ENCODE measurements around the gene GNPTG.

Gene GNPTG

GRCh38 chr16:1383556-1383955 lies 31.8 kb downstream of the GNPTG start:
- POLR2A ChIA-PET (ENCODE audit: low non-redundant PET) = no interaction called here
- CTCF ChIA-PET = no interaction called here
- TF ChIP-seq CTCF (conservative IDR thresholded peaks at IDR 0.05; ENCODE audit: low read depth) = no peak
- DNase-seq (ENCODE audit: low spot score) = no peak
- no peak overlapping the region for H3K27ac ChIP-seq

- DNase-seq (ENCODE audit: low spot score) = no peak
- POLR2A ChIA-PET (ENCODE audit: low non-redundant PET) = no interaction called here
- no peak for TF ChIP-seq CTCF (conservative IDR thresholded peaks at IDR 0.05; ENCODE audit: low read depth)
- CTCF ChIA-PET = interaction anchor here (0.7 kb wide), 1 partner anchor 670 kb away, joined by 4 read pairs; no protein-coding TSS in a partner anchor
- H3K27ac ChIP-seq = no peak overlapping the region
Observed at GRCh38 chr16:1385232-1385631, 33.5 kb downstream of the GNPTG start.

- no peak overlapping the region for H3K27ac ChIP-seq
- TF ChIP-seq CTCF (conservative IDR thresholded peaks at IDR 0.05; ENCODE audit: low read depth) = no peak
- no peak for DNase-seq (ENCODE audit: low spot score)
- CTCF ChIA-PET = interaction anchor here (0.6 to 2.3 kb wide), 2 partner anchors 9 to 24 kb away, joined by 3 to 7 read pairs; no protein-coding TSS in a partner anchor
- POLR2A ChIA-PET (ENCODE audit: low non-redundant PET) = no interaction called here
Observed at GRCh38 chr16:1387331-1387730, 35.6 kb downstream of the GNPTG start.

GRCh38 chr16:1389762-1390161 lies 38.0 kb downstream of the GNPTG start:
- no peak for DNase-seq (ENCODE audit: low spot score)
- ChIA-PET CTCF (no interaction called here), POLR2A (ENCODE audit: low non-redundant PET) (no interaction called here)
- H3K27ac ChIP-seq = no peak overlapping the region
- no peak for TF ChIP-seq CTCF (conservative IDR thresholded peaks at IDR 0.05; ENCODE audit: low read depth)

- ChIA-PET POLR2A (ENCODE audit: low non-redundant PET) (no interaction called here), CTCF (no interaction called here)
- no peak for TF ChIP-seq CTCF (conservative IDR thresholded peaks at IDR 0.05; ENCODE audit: low read depth)
- no peak overlapping the region for H3K27ac ChIP-seq
- no peak for DNase-seq (ENCODE audit: low spot score)
Observed at GRCh38 chr16:1390239-1390779, 38.6 kb downstream of the GNPTG start.

- no peak for DNase-seq (ENCODE audit: low spot score)
- CTCF ChIA-PET = no interaction called here
- no peak overlapping the region for H3K27ac ChIP-seq
- no peak for TF ChIP-seq CTCF (conservative IDR thresholded peaks at IDR 0.05; ENCODE audit: low read depth)
- POLR2A ChIA-PET (ENCODE audit: low non-redundant PET) = no interaction called here
Observed at GRCh38 chr16:1392826-1393225, 41.1 kb downstream of the GNPTG start.
